ENCODE data around the gene ABCB6. TPM values are rescaled to one million over a fixed set of nuclear protein-coding genes. Genes with fewer than 3 reads are reported as not detected.

Gene ABCB6
- total RNA-seq, 2 experiments from 2014 or later, result 6.4 to 10.2 TPM

DNA sequence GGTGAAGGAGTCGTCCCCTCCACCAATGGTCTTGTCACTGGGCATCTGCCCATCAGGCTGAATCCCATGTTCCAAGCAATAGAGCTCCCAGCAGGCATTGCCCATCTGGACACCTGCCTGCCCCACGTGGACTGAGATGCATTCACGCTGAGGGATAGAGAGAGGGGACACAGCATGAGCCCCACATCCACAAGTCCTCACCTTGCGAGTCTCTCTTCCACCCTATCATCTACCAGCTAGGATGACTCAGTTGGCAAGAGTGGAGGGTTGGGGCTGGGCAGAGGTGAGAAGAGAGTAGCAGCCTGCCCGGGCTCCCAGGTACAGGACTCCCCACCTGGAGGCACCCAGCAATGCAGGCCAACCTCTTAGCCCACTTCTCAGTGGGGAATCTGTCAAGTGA, 33.3 kb upstream of the ABCB6 start:
- intact Hi-C loops (cut with micrococcal nuclease; ENCODE audit: unreplicated experiment), result loop anchor here (2.0 to 10.0 kb wide), 2 partner anchors 75 to 357 kb away; partner anchors contain the start of gene CNPPD1
- DNase-seq (ENCODE audit: low spot score), result peak; percentile 27
- peak overlapping the region; percentile 93 for H3K4me2 ChIP-seq (ENCODE audit: low read length)
- peak overlapping the region; percentile 87 for H3K4me3 ChIP-seq (ENCODE audit: low read depth, low read length, poor library complexity, severe bottlenecking)
- no peaks in the 10 kb centered on the region for H3K9me3 ChIP-seq (ENCODE audit: low read length)
- peaks cover 44% of the 10 kb centered on the region for H3K79me2 ChIP-seq (ENCODE audit: insufficient read depth, low read depth, low read length)
- peaks cover 48% of the 10 kb centered on the region for H3K36me3 ChIP-seq (ENCODE audit: insufficient read depth, low read length)
- TF ChIP-seq EZH2phosphoT487 (IDR thresholded peaks at IDR 0.05; ENCODE audit: borderline replicate concordance, low read depth, low read length), result no peak
- TF ChIP-seq, protein P1, sequence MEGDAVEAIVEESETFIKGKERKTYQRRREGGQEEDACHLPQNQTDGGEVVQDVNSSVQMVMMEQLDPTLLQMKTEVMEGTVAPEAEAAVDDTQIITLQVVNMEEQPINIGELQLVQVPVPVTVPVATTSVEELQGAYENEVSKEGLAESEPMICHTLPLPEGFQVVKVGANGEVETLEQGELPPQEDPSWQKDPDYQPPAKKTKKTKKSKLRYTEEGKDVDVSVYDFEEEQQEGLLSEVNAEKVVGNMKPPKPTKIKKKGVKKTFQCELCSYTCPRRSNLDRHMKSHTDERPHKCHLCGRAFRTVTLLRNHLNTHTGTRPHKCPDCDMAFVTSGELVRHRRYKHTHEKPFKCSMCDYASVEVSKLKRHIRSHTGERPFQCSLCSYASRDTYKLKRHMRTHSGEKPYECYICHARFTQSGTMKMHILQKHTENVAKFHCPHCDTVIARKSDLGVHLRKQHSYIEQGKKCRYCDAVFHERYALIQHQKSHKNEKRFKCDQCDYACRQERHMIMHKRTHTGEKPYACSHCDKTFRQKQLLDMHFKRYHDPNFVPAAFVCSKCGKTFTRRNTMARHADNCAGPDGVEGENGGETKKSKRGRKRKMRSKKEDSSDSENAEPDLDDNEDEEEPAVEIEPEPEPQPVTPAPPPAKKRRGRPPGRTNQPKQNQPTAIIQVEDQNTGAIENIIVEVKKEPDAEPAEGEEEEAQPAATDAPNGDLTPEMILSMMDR (conservative IDR thresholded peaks at IDR 0.05; ENCODE audit: low read length), result 0 out of 2 replicates have a peak, but pooled peaks have one; percentile 22
- H4K20me1 ChIP-seq (ENCODE audit: insufficient read depth, low read length), result no peaks in the 10 kb centered on the region
- BruUV-seq (replicated peaks), result no TSS peak
- CTCF ChIA-PET (ENCODE audit: unreplicated experiment), result no interaction called here
- H3K9me2 ChIP-seq (ENCODE audit: insufficient read depth, low read length), result no peaks in the 10 kb centered on the region
- peaks cover 66% of the 10 kb centered on the region for H3K4me1 ChIP-seq (ENCODE audit: insufficient read depth, low read length, poor library complexity, severe bottlenecking)
- POLR2A ChIA-PET, result interaction anchor here (0.6 to 2.3 kb wide), 7 partner anchors 20 to 180 kb away, joined by 3 to 8 read pairs (median 4); partner anchors contain the start of genes CNPPD1 and DNAJB2
- peak overlapping the region; percentile 96 for H3K27ac ChIP-seq (ENCODE audit: low read depth, low read length, poor library complexity, severe bottlenecking)
- H2AFZ ChIP-seq (ENCODE audit: low read length), result no peak overlapping the region

DNA sequence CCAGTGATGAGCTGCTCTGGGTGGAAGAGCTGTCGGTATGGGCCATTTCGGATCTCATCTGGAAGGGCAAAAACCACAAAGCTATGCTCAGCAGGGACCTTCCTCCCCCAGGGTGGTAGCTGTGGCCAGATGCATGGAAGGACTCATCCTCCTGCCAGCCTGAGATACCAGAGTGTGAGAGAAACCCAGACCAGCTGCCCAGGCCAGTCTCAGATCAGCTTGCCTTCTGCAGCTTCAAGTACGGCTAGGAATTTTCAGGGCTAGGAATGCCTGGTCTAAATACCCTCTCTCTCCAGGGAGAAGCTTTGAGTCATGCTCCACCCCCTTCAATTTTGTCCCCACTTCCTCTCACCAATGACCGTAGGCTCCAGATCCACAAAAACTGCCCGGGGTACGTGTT, 32.9 kb upstream of the ABCB6 start:
- H3K9me3 ChIP-seq (ENCODE audit: low read length), result no peaks in the 10 kb centered on the region
- ChIA-PET CTCF (ENCODE audit: unreplicated experiment) (no interaction called here), POLR2A (interaction anchor here (1.7 to 2.3 kb wide), 2 partner anchors 28 to 75 kb away, joined by 5 to 8 read pairs; partner anchors contain the start of genes CNPPD1 and DNAJB2)
- TF ChIP-seq EZH2phosphoT487 (IDR thresholded peaks at IDR 0.05; ENCODE audit: borderline replicate concordance, low read depth, low read length), result no peak
- TF ChIP-seq, protein P1 (conservative IDR thresholded peaks at IDR 0.05; ENCODE audit: low read length), result no peak
- no peaks in the 10 kb centered on the region for H4K20me1 ChIP-seq (ENCODE audit: insufficient read depth, low read length)
- H3K4me2 ChIP-seq (ENCODE audit: low read length), result peak overlapping the region; percentile 93
- H3K27ac ChIP-seq (ENCODE audit: low read depth, low read length, poor library complexity, severe bottlenecking), result peak overlapping the region; percentile 96
- intact Hi-C loops (cut with micrococcal nuclease; ENCODE audit: unreplicated experiment), result loop anchor here (2.0 to 10.0 kb wide), 2 partner anchors 75 to 357 kb away; partner anchors contain the start of gene CNPPD1
- DNase-seq (ENCODE audit: low spot score), result no peak
- no TSS peak for BruUV-seq (replicated peaks)
- no peaks in the 10 kb centered on the region for H3K9me2 ChIP-seq (ENCODE audit: insufficient read depth, low read length)
- H3K79me2 ChIP-seq (ENCODE audit: insufficient read depth, low read depth, low read length), result peaks cover 46% of the 10 kb centered on the region
- H2AFZ ChIP-seq (ENCODE audit: low read length), result no peak overlapping the region
- H3K4me1 ChIP-seq (ENCODE audit: insufficient read depth, low read length, poor library complexity, severe bottlenecking), result peaks cover 71% of the 10 kb centered on the region
- H3K4me3 ChIP-seq (ENCODE audit: low read depth, low read length, poor library complexity, severe bottlenecking), result peak overlapping the region; percentile 87
- H3K36me3 ChIP-seq (ENCODE audit: insufficient read depth, low read length), result peaks cover 52% of the 10 kb centered on the region

Measured in OCI-LY7 (cell line).